GM18870 (cell line): ENCODE measurements around the gene PNPLA1.
"Not testable (repeated sequence)": the region's sequence is repeated elsewhere in the genome, so short reads cannot be mapped to it uniquely, and the experiment has no call there.

Experiments used
- ATAC-seq: cut with Tn5 transposase; IDR thresholded peaks from one replicate; pipeline ENCODE4 v1.9.1; 2021; ENCODE audit warnings: moderate library complexity; ENCODE audit not compliant: unreplicated experiment

Gene PNPLA1

GRCh38 chr6:36333931-36334725 is 64.3 kb downstream of the PNPLA1 start:
- ATAC-seq = no peak

- ATAC-seq = no peak
These were observed 65.1 kb downstream of the PNPLA1 start for GRCh38 chr6:36334832-36335459.

GRCh38 chr6:36335465-36336207 is 65.8 kb downstream of the PNPLA1 start:
- ATAC-seq = no peak

GRCh38 chr6:36336208-36336710 is 66.4 kb downstream of the PNPLA1 start:
- ATAC-seq = no peak

GRCh38 chr6:36336779-36337241 is 67.0 kb downstream of the PNPLA1 start, which contains the start of gene BNIP5:
BNIP5 (minus strand) TSS chr6:36336888; CDS start chr6:36330690, 6,198 bp downstream.
- no peak for ATAC-seq

- no peak for ATAC-seq
These were observed 68.0 kb downstream of the PNPLA1 start for GRCh38 chr6:36337814-36338213.

- ATAC-seq = not testable (repeated sequence)
These were observed 68.4 kb downstream of the PNPLA1 start for GRCh38 chr6:36338223-36338622.

GRCh38 chr6:36339146-36339545 is 69.3 kb downstream of the PNPLA1 start:
- ATAC-seq = no peak

GRCh38 chr6:36340306-36340617 is 70.4 kb downstream of the PNPLA1 start:
- no peak for ATAC-seq

- no peak for ATAC-seq
These were observed 71.0 kb downstream of the PNPLA1 start for GRCh38 chr6:36340618-36341454.

GRCh38 chr6:36343109-36343680 is 73.3 kb downstream of the PNPLA1 start:
- no peak for ATAC-seq

- no peak for ATAC-seq
These were observed 76.0 kb downstream of the PNPLA1 start for GRCh38 chr6:36345681-36346466.

- ATAC-seq = no peak
These were observed 76.8 kb downstream of the PNPLA1 start for GRCh38 chr6:36346486-36347273.

GRCh38 chr6:36347621-36348020 is 77.8 kb downstream of the PNPLA1 start:
- no peak for ATAC-seq

GRCh38 chr6:36349240-36349639 is 79.4 kb downstream of the PNPLA1 start:
- no peak for ATAC-seq

GRCh38 chr6:36350082-36350481 is 80.2 kb downstream of the PNPLA1 start:
- no peak for ATAC-seq

GRCh38 chr6:36350681-36351571 is 81.1 kb downstream of the PNPLA1 start:
- ATAC-seq = no peak
